OCI-LY7 (cell line): Measurements from ENCODE around the gene GET4. TPM values are rescaled to one million over a fixed set of nuclear protein-coding genes. Genes with fewer than 3 reads are reported as not detected.

Experiments used
- BruUV-seq: library from RNA; stranded (reverse); fragments of 400-500 nt; replicated peaks from 2 replicates; lab custom pipeline; 2021; lab: Mats Ljungman, UMichigan
- CTCF ChIA-PET: fragments of 300-600 bp; sonication (Branson Sonifier 250); formaldehyde crosslinking; loops from one replicate; lab custom pipeline; 2022; ENCODE audit warnings: antibody characterized with exemption; ENCODE audit not compliant: unreplicated experiment; lab: Charles Lee
- POLR2A ChIA-PET: fragments of 300-600 bp; sonication (Branson Sonifier 250); formaldehyde crosslinking; loops from one replicate; lab custom pipeline; 2022; ENCODE audit warnings: antibody characterized with exemption; lab: Charles Lee
- DNase-seq: peaks from one replicate; pipeline ENCODE4 v3.0.0-alpha.2; 2015; ENCODE audit warnings: low spot score
- H2AFZ ChIP-seq: fragments of 200-600 bp; sonication (generic), shearing (Covaris generic); 2 replicates; pipeline ENCODE4 v1.6.1; 2014; ENCODE audit warnings: mild to moderate bottlenecking, antibody characterized with exemption, low read length, moderate library complexity
- H3K27ac ChIP-seq: fragments of 200-600 bp; sonication (generic); 2 replicates; pipeline ENCODE4 v1.5.1; 2014; ENCODE audit warnings: mixed run types, low read depth, mild to moderate bottlenecking, moderate library complexity, low read length, inconsistent platforms; ENCODE audit not compliant: poor library complexity, severe bottlenecking
- H3K36me3 ChIP-seq: fragments of 200-600 bp; sonication (generic); 2 replicates; pipeline ENCODE4 v1.6.1; 2014; ENCODE audit warnings: mild to moderate bottlenecking, antibody characterized with exemption, low read length, moderate library complexity, mixed read lengths; ENCODE audit not compliant: insufficient read depth
- H3K4me1 ChIP-seq: fragments of 200-600 bp; sonication (generic); 2 replicates; pipeline ENCODE4 v1.5.1; 2014; ENCODE audit warnings: mild to moderate bottlenecking, low read length; ENCODE audit not compliant: insufficient read depth, poor library complexity, severe bottlenecking
- H3K4me2 ChIP-seq: fragments of 200-600 bp; sonication (generic); 2 replicates; pipeline ENCODE4 v1.6.1; 2014; ENCODE audit warnings: mild to moderate bottlenecking, low read length
- H3K4me3 ChIP-seq: fragments of 200-600 bp; sonication (generic); 2 replicates; pipeline ENCODE4 v1.5.1; 2014; ENCODE audit warnings: mild to moderate bottlenecking, low read depth, low read length; ENCODE audit not compliant: poor library complexity, severe bottlenecking
- H3K79me2 ChIP-seq: fragments of 200-600 bp; sonication (generic); 2 replicates; pipeline ENCODE4 v1.6.1; 2016; ENCODE audit warnings: low read depth, mild to moderate bottlenecking, low read length, moderate library complexity, mixed read lengths; ENCODE audit not compliant: insufficient read depth
- H3K9me2 ChIP-seq: fragments of 200-600 bp; sonication (generic); 2 replicates; pipeline ENCODE4 v1.6.1; 2016; ENCODE audit warnings: mild to moderate bottlenecking, low read length, mixed read lengths; ENCODE audit not compliant: insufficient read depth
- H3K9me3 ChIP-seq: fragments of 200-600 bp; sonication (generic); 2 replicates; pipeline ENCODE4 v1.6.1; 2014; ENCODE audit warnings: mild to moderate bottlenecking, mixed run types, low read length, mixed read lengths
- H4K20me1 ChIP-seq: fragments of 200-600 bp; sonication (generic); 2 replicates; pipeline ENCODE4 v1.6.1; 2014; ENCODE audit warnings: mild to moderate bottlenecking, antibody characterized with exemption, low read length, moderate library complexity, mixed read lengths; ENCODE audit not compliant: insufficient read depth
- CTCF ChIP-seq: fragments of 200-600 bp; sonication (generic); conservative IDR thresholded peaks from 2 replicates; pipeline ENCODE4 v1.5.1; 2014; ENCODE audit warnings: mild to moderate bottlenecking, antibody characterized with exemption, low read length, moderate library complexity, mixed read lengths
- EZH2phosphoT487 ChIP-seq: fragments of 200-600 bp; sonication (generic); IDR thresholded peaks from 2 replicates; pipeline ENCODE4 v1.6.1; 2018; ENCODE audit warnings: low read depth, borderline replicate concordance, mild to moderate bottlenecking, mixed run types, antibody characterized with exemption, low read length, moderate library complexity, mixed read lengths
- intact Hi-C: fragments of 100-400 bp; cut with micrococcal nuclease; formaldehyde crosslinking; loops from one replicate; pipeline ENCODE4 v1.10.0; 2022; ENCODE audit not compliant: unreplicated experiment
- total RNA-seq, 2 experiments: library from RNA; depleted of rRNA in 1 of 2; stranded (reverse); fragments of >200 nt in 1 of 2; shearing (Covaris generic) in 1 of 2; gene quantifications; 2 replicates each; pipeline ENCODE4 v1.2.3, GENCODE V29; 2014 to 2022

GET4 gene
- total RNA-seq, 2 experiments from 2014 or later = 46.3 to 54.5 TPM

- DNase-seq = peak; percentile 27
- Histone ChIP-seq H3K79me2 (peaks cover 58% of the 10 kb centered on the region), H3K9me3 (no peaks in the 10 kb centered on the region), H3K4me1 (peaks cover 38% of the 10 kb centered on the region), H3K27ac (peak overlapping the region; percentile 51), H3K36me3 (peaks cover 54% of the 10 kb centered on the region), H2AFZ (no peak overlapping the region), H3K4me3 (peak overlapping the region; percentile 92), H4K20me1 (peaks cover 13% of the 10 kb centered on the region), H3K4me2 (peak overlapping the region; percentile 98), H3K9me2 (no peaks in the 10 kb centered on the region)
- ChIA-PET POLR2A (no interaction called here), CTCF (no interaction called here)
- intact Hi-C loops = no loop called here
- BruUV-seq = no TSS peak
- TF ChIP-seq EZH2phosphoT487 = no peak
- no peak for TF ChIP-seq CTCF
Observed at GRCh38 chr7:877312-878232, 1.2 kb downstream of the GET4 start.

- Histone ChIP-seq H3K36me3 (peaks cover 46% of the 10 kb centered on the region), H3K9me2 (no peaks in the 10 kb centered on the region), H3K79me2 (peaks cover 73% of the 10 kb centered on the region), H3K27ac (no peak overlapping the region), H4K20me1 (peaks cover 13% of the 10 kb centered on the region), H3K4me1 (peaks cover 27% of the 10 kb centered on the region), H2AFZ (no peak overlapping the region), H3K4me2 (no peak overlapping the region), H3K4me3 (no peak overlapping the region), H3K9me3 (no peaks in the 10 kb centered on the region)
- no peak for DNase-seq
- ChIA-PET CTCF (no interaction called here), POLR2A (interaction anchor here (0.6 to 0.7 kb wide), 2 partner anchors 66 to 102 kb away, joined by 3 to 8 read pairs; no protein-coding TSS in a partner anchor)
- intact Hi-C loops = no loop called here
- TF ChIP-seq CTCF (no peak), EZH2phosphoT487 (no peak)
- BruUV-seq = TSS peak; percentile 45
Observed at GRCh38 chr7:879093-879492, 2.7 kb downstream of the GET4 start.

GRCh38 chr7:879706-880105 is 3.4 kb downstream of the GET4 start:
- ChIA-PET POLR2A (interaction anchor here (0.6 to 0.7 kb wide), 2 partner anchors 66 to 101 kb away, joined by 3 to 8 read pairs; no protein-coding TSS in a partner anchor), CTCF (no interaction called here)
- Histone ChIP-seq H3K9me3 (no peaks in the 10 kb centered on the region), H3K36me3 (peaks cover 42% of the 10 kb centered on the region), H3K27ac (no peak overlapping the region), H3K4me3 (no peak overlapping the region), H2AFZ (no peak overlapping the region), H3K4me1 (peaks cover 21% of the 10 kb centered on the region), H3K4me2 (no peak overlapping the region), H3K9me2 (no peaks in the 10 kb centered on the region), H3K79me2 (peaks cover 77% of the 10 kb centered on the region), H4K20me1 (peaks cover 13% of the 10 kb centered on the region)
- no peak for TF ChIP-seq EZH2phosphoT487
- TF ChIP-seq CTCF = no peak
- BruUV-seq = no TSS peak
- intact Hi-C loops = no loop called here
- DNase-seq = no peak
